GM18951 (cell line): Measurements from ENCODE around the gene GAST.
"Not testable (repeated sequence)": the region's sequence is repeated elsewhere in the genome, so short reads cannot be mapped to it uniquely, and the experiment has no call there.

Source experiments
- POLR2A ChIP-seq: IDR thresholded peaks from 4 replicates; pipeline ENCODE4 v1.6.1; 2011; ENCODE audit warnings: mild to moderate bottlenecking; ENCODE audit not compliant: insufficient read length, insufficient read depth; ENCODE audit errors: extremely low read depth
- in situ Hi-C: fragments of 300-500 bp; cut with MboI; formaldehyde crosslinking; loops from one replicate; pipeline ENCODE4 v1.12.0; 2022; ENCODE audit warnings: low sequenced_read_pairs, mixed read lengths, inconsistent platforms; ENCODE audit not compliant: unreplicated experiment

The GAST gene, protein sequence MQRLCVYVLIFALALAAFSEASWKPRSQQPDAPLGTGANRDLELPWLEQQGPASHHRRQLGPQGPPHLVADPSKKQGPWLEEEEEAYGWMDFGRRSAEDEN

DNA sequence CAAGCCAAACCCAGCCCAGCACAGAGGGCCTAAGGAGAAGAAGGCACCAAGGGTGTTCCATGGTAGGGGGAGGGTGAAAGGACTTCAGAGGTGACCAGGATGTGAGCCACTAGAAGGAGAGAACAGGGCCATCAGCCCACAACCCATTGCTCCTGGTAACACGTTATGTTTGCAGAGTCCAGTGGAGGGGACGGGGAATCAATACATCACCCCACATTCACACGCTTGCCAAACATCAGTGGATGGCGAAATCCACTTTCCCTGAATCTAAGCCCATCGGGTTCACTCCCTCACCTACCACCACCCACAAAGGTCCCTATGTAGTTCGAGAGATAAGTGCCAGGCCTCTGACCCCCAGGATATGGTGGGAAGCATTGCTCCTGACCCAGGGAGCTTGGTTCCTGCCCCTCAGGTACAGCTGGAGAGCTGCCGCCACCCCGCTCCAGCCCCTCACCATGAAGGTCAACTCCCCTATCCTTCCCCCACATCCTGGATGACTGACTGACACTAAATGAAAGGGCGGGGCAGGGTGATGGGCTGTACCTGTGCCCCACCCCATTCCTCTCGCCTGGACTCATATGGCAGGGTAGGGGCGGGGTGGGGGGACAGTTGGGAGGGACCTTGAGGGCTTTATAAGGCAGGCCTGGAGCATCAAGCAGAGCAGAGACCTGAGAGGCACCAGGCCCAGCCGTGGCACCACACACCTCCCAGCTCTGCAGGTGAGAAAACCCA is at the start of gene GAST:
GAST (plus strand) TSS at position 663 of the 732 bp plus-strand sequence. CDS start 3,106 bp downstream, outside the sequence.
- no peak for TF ChIP-seq POLR2A
- in situ Hi-C loops = no loop called here

DNA sequence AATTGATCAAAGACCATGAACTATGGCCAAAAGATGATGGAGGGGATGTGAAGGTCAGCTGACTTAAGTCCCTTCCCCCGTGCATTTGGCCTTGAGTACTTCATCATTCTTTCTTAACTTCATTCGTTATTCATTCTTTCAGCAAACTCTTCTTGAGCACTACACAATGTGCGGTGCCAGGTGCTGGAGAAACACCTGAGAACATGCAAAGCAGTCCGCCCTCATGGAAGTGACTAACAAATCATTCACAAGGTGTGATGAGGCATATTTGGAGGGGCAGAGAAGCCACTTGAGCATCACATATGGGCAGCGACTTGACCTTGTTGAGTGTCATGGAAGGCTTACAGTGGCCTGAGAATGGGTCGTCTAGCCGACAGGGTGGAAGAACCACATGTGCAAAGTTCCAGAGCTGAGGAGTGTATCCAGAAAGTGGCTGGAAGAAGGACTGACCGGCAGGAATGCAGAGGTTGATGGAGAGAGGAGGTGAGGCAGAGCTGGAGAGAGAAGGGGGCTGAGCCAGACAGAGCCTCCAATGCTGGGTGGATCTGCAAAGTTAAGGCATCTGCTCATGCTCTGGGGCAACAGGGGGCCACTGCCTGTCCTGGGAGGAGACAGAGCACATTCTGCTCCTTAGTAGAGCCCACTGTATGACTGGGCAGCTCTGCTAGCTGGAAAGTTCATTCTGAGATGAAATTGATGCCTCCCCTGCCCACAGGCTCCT is 48.5 kb upstream of the GAST start:
- in situ Hi-C loops = loop anchor here (10.0 to 25.0 kb wide), 2 partner anchors 109 to 751 kb away; no protein-coding TSS in a partner anchor
- TF ChIP-seq POLR2A = no peak

DNA sequence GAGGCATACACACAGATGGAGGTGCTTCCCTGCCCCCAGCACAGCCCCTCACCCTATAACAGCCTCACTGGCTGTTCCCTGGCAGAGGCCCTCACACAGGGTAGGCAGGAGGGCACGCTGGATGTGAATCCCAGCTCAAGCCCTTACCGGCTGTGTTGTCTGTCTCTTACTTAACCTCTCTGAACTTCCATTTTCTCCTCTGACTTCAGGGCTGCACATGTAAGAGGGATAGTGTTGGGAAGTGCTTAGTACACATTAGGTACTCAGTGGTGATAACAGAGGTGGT is 48.0 kb upstream of the GAST start:
- in situ Hi-C loops = loop anchor here (10.0 to 25.0 kb wide), 2 partner anchors 109 to 752 kb away; no protein-coding TSS in a partner anchor
- no peak for TF ChIP-seq POLR2A

DNA sequence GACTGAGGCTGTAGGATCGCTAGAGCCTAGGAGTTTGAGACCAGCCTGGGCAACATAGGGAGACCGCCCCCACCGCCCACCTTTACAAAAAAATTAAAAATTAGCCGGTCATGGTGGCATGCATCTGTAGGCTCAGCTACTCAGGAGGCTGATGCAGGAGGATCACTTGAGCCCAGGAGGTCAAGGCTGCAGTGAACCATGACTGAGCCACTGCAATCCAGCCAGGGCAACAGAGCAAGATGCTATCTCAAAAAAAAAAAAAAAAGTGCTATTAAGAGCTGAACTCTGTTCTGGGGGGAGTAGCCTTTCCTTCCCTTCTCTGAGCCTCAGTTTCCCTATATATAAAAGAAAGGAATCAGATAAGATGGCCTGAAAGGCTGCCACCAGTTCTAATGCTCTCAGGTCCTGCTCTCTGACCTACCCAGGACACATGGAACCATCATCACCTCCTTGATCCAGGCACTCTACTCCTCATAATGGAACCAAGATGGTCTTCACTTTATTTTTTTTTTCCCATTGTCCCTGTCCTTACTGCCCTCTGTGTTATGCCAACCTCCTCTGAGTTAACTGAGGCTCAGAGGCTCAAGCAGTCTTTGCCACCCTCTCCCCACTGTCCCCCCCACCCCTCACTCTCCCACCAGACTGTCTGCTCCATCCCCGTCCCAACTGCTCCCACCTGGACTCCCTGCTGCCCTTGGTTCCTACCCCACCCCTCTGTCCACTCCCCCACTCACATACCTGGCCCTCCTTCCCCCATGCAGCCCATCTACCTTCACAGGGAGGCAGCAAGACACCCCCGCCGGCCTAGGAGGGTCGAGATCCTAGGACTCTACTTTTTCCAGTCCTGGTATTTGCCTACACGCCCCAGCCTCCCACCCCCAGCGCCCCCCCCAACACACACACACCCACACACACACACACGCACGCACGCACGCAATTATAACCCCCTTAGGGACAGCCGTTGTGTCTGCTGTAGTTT is 47.3 kb upstream of the GAST start:
- TF ChIP-seq POLR2A = no peak
- in situ Hi-C loops = loop anchor here (10.0 to 25.0 kb wide), 2 partner anchors 110 to 753 kb away; no protein-coding TSS in a partner anchor

DNA sequence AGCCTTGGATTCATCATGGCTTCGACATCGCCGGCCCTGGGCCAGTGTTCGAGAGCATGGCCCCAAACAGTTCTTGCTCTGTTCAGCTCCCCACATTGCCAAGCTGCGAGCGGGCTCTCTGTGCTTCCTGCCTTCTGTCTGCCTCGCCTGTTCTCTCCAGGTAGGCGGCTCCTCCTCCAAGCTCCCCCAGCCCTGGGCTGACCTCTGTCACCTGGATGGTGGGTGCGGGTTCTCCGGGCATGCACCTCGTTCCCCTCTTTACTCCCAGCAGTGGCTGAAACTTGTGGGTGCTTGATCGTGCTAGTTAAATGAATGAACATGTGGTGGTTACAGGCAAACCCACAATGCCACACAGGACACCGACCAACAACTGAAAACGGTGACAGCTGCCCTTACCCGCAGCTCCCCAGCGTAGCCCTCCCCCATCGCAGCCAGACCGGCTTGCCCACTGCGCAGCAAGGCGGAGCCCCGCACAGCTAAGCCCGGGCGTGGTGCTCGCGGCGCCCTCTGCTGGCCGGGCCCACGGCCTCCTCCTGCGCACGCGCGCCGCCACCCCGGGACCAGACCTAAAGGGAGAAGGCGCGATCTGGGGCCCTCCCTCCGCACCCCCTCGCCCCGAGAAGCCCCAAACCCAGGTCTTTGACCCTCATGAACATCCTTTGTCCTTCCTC is 46.4 kb upstream of the GAST start:
- no peak for TF ChIP-seq POLR2A
- in situ Hi-C loops = loop anchor here (10.0 to 25.0 kb wide), 2 partner anchors 111 to 753 kb away; no protein-coding TSS in a partner anchor

DNA sequence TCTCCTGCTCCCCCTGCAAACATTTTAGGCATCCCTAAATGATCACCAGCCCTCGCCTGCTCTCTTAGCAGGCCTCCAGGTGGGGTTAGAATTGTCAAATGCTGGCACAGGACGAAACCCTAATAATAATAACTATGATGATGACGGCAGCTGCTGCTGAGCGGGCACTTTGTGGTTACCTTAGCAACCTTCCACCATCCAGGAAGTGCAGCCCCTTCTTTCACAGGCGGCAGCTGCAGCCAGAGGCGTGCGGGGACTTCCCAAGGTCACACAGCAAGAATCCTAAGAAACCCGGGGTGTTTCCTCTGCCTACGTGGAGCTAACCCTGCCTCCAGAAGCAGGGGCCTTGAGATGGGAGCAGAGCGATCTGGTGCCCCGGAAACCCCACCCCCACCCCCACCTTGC is 45.9 kb upstream of the GAST start:
- in situ Hi-C loops = loop anchor here (10.0 to 25.0 kb wide), 2 partner anchors 111 to 754 kb away; no protein-coding TSS in a partner anchor
- TF ChIP-seq POLR2A = no peak

DNA sequence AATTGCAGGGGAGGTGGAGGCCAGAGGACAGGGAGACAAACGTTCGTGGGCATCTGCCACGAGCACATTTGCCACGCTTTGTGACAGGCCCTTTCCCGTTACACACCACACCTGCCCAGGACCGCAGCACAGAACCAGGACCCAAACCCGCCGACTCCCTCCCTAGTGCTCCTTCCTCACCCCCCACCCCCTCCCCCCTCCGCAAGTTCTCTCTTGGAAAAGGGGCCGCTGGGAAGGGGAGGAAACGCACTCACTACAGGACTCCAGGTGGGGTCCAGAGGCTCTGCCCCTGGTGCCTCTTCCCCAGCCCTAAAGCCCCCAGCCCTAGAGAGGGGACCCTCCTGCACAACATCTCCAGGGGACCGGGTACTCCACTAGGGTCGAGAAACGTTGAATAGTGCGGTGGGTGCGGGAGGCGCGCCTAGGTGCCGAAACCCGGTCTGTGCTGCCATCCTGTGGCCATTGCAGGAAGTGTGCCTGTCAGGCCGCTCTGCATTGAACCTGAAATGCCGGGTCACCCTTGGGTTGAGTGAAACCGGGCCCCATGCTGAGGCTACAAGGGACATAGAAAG is 45.3 kb upstream of the GAST start:
- in situ Hi-C loops = loop anchor here (10.0 to 25.0 kb wide), 2 partner anchors 112 to 754 kb away; no protein-coding TSS in a partner anchor
- TF ChIP-seq POLR2A = peak; percentile 45

DNA sequence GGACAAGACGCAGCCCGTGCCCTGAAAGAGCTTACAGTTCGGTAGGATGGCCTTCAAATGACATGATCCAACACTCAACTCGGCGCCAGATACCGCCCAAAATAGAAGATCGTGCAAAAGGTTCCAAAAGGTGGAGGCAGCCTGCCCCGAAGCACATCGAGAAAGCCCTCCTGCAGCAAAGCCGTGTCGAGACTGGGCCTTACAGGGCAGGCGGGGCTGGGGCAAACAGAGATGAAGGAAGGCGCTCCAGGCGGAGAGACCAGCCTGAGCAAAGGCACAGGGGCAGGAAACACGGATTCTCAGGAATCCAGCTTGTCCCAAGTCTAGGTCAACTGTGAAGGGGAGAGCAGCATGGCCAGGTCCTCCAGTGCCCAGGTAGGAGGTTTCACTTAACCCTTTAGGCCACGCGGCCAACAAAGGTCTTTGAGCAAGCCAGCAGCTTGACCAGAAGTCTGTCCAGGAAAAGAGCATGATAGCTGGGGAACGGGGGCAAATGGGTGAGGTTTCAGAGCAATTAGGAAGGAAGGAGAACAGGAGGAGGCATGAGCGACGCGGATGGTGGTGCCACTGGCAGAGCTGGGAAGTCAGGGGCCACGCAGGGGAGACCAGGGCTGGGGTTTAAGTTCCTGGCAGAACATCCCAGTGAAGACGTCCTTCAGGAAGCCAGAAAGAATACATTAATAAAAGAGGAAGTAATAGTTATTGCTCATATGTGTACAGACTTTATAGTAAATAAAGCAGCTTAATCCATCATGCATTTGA is 44.7 kb upstream of the GAST start:
- TF ChIP-seq POLR2A = no peak
- in situ Hi-C loops = loop anchor here (10.0 to 25.0 kb wide), 2 partner anchors 113 to 755 kb away; no protein-coding TSS in a partner anchor

DNA sequence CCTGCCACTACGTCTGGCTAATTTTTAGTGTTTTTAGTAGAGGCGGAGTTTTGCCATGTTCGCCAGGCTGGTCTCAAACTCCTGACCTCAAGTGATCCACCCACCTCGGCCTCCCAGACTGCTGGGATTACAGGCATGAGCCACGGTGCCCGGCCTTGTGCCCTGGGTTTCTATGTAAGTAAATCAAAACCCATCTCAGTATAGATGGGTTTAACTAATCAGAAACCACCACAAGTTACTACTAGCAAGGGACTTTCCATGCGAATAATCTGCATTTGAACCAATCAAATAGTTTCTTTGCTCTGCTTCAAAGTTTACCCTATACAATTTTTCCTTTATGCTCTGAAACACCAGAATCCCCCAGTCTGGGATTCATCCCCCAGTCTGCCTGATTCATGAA is 40.0 kb upstream of the GAST start:
- TF ChIP-seq POLR2A = no peak
- in situ Hi-C loops = loop anchor here (25.0 kb wide), 1 partner anchor 760 kb away; no protein-coding TSS in a partner anchor

DNA sequence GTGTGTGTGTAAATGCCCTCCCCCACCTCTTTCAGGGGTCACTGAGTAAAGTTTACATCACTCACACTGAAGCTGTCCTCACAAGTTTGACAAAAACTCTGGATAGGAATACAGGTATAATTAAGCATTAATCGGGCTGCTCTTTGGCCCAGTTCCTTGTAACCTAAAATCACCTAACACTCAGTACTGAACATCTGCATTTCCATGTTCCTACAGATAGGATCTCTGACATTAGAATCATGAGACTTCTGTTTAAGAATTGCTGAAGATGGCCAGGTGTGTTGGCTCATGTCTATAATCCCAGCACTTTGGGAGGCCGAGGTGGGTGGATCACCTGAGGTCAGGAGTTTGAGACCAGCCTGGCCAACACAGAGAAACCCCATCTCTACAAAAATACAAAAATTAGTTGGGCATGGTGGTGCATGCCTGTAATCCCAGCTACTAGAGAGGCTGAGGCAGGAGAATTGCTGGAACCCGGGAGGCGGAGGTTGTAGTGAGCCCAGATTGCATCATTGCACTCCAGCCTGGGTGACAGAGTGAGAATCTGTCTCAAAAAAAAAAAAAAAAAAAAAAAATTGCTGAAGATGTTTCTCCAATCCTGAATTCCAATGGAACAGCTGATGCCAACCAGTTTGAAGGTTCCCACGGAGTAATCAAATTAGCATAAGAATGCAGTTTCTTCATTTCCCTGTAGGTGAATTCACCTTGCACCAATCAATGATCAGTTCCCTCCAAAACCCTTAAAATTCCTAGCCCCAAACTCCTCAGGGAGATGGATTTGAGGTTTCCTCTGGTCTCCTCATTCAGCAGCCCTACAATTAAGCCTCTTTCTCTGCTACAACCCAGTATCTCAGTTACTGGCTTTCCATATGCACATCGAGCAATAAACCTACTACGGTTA is 36.7 kb upstream of the GAST start:
- in situ Hi-C loops = not testable (repeated sequence)
